Activated naive CD8-positive, alpha-beta T cell treated with anti-CD3 and anti-CD28 coated beads, Interleukin-2, amount 50 U/mL, for 24 hours (primary cell): ENCODE measurements around the gene TMEM229B.

ENCODE experiments used
- ATAC-seq: fragments of 150-1000 bp; cut with Tn5 transposase; one replicate; pipeline ENCODE4 v1.10.0; 2021
- DNase-seq: peaks from one replicate; pipeline ENCODE4 v3.0.0; 2021
- H3K27ac Mint-ChIP-seq: one replicate; pipeline ENCODE4 v1.8.0; 2021; ENCODE audit warnings: mild to moderate bottlenecking, mixed read lengths
- H3K27me3 Mint-ChIP-seq: one replicate; pipeline ENCODE4 v1.8.0; 2021; ENCODE audit warnings: mixed read lengths
- H3K36me3 Mint-ChIP-seq: one replicate; pipeline ENCODE4 v1.8.0; 2021; ENCODE audit warnings: low read depth, mixed read lengths
- H3K4me1 Mint-ChIP-seq: one replicate; pipeline ENCODE4 v1.8.0; 2021; ENCODE audit warnings: mixed read lengths
- H3K4me3 Mint-ChIP-seq: one replicate; pipeline ENCODE4 v1.8.0; 2021; ENCODE audit warnings: mild to moderate bottlenecking, moderate library complexity, mixed read lengths
- H3K9me3 Mint-ChIP-seq: one replicate; pipeline ENCODE4 v1.8.0; 2021; ENCODE audit warnings: mixed read lengths

The TMEM229B gene

DNA sequence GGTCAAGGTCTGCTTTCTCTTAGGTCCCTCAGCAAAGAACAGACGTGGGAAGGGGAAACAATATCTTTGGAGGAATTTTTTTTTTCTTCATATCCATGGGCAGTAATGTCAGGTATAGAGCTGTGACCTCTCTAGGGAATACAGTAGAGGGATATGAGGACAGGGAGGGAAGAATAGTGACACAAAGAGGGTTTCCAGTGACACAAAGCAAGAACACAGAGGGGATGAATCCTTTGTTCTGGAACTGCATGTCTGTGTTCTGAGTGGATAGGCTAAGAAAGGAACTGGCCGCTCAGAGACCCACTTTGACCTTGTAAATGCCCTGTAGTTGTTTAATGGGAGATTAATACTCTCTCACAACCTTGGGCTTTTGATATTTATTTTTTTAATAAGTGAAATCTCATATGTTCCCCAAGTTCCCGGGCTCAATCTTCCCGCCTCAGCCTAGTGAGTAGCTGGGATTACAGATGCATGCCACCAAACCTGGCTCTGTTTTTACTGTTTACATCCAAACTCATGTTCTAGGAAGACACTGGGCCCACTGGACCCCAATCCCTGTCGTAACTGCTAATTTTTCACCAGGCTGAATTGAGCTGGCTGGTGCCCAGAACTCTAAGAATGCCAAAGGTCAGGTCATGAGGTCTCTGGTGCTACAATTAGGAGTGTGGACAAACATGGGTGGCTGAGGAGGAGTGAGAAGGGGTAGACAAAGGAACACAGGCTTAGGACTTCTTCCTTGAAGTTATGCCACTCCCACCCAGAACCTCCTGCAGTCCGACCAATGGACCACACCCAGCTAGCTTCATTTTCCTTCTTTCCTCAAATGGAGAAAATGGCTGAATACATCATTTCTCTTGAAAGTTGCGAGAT is 35.5 kb upstream of the TMEM229B start:
- Mint-ChIP-seq H3K27ac (no peak overlapping the region), H3K36me3 (no peaks in the 10 kb centered on the region), H3K4me3 (no peak overlapping the region), H3K9me3 (no peaks in the 10 kb centered on the region), H3K4me1 (no peaks in the 10 kb centered on the region), H3K27me3 (peaks cover 31% of the 10 kb centered on the region)
- ATAC-seq, result no peak
- no peak for DNase-seq

GRCh38 chr14:67522270-67522669 is 33.7 kb upstream of the TMEM229B start:
- Mint-ChIP-seq H3K36me3 (no peaks in the 10 kb centered on the region), H3K27ac (no peak overlapping the region), H3K9me3 (no peaks in the 10 kb centered on the region), H3K27me3 (peaks cover 26% of the 10 kb centered on the region), H3K4me3 (no peak overlapping the region), H3K4me1 (no peaks in the 10 kb centered on the region)
- DNase-seq (no peak), ATAC-seq (no peak)

- H3K27me3 Mint-ChIP-seq, result peaks cover 16% of the 10 kb centered on the region
- H3K36me3 Mint-ChIP-seq, result no peaks in the 10 kb centered on the region
- H3K4me3 Mint-ChIP-seq, result no peak overlapping the region
- ATAC-seq (no peak), DNase-seq (no peak)
- H3K4me1 Mint-ChIP-seq, result no peaks in the 10 kb centered on the region
- H3K27ac Mint-ChIP-seq, result no peak overlapping the region
- H3K9me3 Mint-ChIP-seq, result no peaks in the 10 kb centered on the region
Measured at GRCh38 chr14:67520482-67520881, 32.0 kb upstream of the TMEM229B start.

GRCh38 chr14:67519406-67519805 is 30.9 kb upstream of the TMEM229B start:
- H3K27ac Mint-ChIP-seq, result no peak overlapping the region
- H3K9me3 Mint-ChIP-seq, result no peaks in the 10 kb centered on the region
- H3K4me3 Mint-ChIP-seq, result no peak overlapping the region
- ATAC-seq, result no peak
- H3K27me3 Mint-ChIP-seq, result peaks cover 10% of the 10 kb centered on the region
- no peaks in the 10 kb centered on the region for H3K36me3 Mint-ChIP-seq
- no peak for DNase-seq
- H3K4me1 Mint-ChIP-seq, result no peaks in the 10 kb centered on the region

GRCh38 chr14:67517083-67517482 is 28.6 kb upstream of the TMEM229B start:
- Mint-ChIP-seq H3K27ac (no peak overlapping the region), H3K36me3 (no peaks in the 10 kb centered on the region)

GRCh38 chr14:67516676-67517075 is 28.2 kb upstream of the TMEM229B start:
- Mint-ChIP-seq H3K9me3 (no peaks in the 10 kb centered on the region), H3K27ac (no peak overlapping the region)
- no peak for DNase-seq

More at GRCh38 chr14:67517083-67517482, 28.6 kb upstream of the TMEM229B start:
- Mint-ChIP-seq H3K27me3 (peaks cover 2% of the 10 kb centered on the region), H3K4me1 (peaks cover 6% of the 10 kb centered on the region), H3K9me3 (no peaks in the 10 kb centered on the region), H3K4me3 (no peak overlapping the region)
- ATAC-seq, result no peak
- no peak for DNase-seq

GRCh38 chr14:67515386-67516079 is 27.0 kb upstream of the TMEM229B start:
- Mint-ChIP-seq H3K36me3 (no peaks in the 10 kb centered on the region), H3K4me3 (peak overlapping the region; percentile 64), H3K27me3 (no peaks in the 10 kb centered on the region), H3K4me1 (peaks cover 9% of the 10 kb centered on the region), H3K9me3 (no peaks in the 10 kb centered on the region), H3K27ac (no peak overlapping the region)
- peak; percentile 30 for DNase-seq
- ATAC-seq, result peak; percentile 67

More at GRCh38 chr14:67516676-67517075, 28.2 kb upstream of the TMEM229B start:
- no peak overlapping the region for H3K4me3 Mint-ChIP-seq
- H3K4me1 Mint-ChIP-seq, result peaks cover 6% of the 10 kb centered on the region
- no peaks in the 10 kb centered on the region for H3K36me3 Mint-ChIP-seq
- ATAC-seq, result no peak
- H3K27me3 Mint-ChIP-seq, result peaks cover 2% of the 10 kb centered on the region

DNA sequence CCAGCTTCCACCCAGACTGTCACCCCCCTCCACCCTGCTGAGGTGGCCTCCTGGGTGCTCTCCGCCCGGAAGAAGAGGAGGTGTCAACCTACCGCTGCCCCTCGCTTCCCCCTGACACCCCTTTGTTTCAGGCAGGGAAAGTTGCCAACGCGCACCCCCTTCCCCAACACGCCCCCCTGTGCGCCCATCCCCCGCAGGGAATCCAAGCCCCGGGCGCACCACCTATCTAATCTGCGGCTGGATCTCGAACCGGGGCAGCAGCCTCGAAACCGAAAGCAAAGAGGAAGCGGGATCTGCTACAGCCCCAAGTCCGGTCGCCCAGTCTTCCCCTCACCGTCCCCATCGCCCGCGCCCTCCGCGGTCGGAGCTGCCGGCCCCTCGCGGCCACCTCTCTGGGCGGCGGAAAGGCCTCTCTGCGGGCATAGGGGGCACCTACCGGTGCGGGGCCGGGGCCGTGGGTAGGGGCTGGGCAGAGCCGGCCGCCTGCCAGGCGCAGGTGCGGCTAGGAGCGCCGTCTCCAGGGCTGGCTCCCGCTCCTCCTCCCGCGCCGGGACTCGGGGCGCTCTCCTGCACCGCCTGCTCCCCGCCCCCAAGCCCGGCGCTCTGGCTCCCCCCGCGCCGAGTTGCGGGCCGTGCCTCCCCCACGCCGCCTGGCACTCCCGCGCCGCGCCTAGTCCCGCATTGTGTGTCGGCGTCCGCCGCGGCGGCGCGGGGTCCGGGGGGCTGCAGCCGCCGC is 26.3 kb upstream of the TMEM229B start:
- peaks cover 9% of the 10 kb centered on the region for H3K4me1 Mint-ChIP-seq
- peak; percentile 60 for ATAC-seq
- no peak overlapping the region for H3K27ac Mint-ChIP-seq
- H3K27me3 Mint-ChIP-seq, result no peaks in the 10 kb centered on the region
- H3K36me3 Mint-ChIP-seq, result no peaks in the 10 kb centered on the region
- H3K9me3 Mint-ChIP-seq, result no peaks in the 10 kb centered on the region
- peak overlapping the region; percentile 76 for H3K4me3 Mint-ChIP-seq
- peak; percentile 31 for DNase-seq

- H3K4me3 Mint-ChIP-seq, result peak overlapping the region; percentile 76
- ATAC-seq, result no peak
- DNase-seq, result no peak
- H3K27ac Mint-ChIP-seq, result no peak overlapping the region
- no peaks in the 10 kb centered on the region for H3K36me3 Mint-ChIP-seq
- H3K27me3 Mint-ChIP-seq, result no peaks in the 10 kb centered on the region
- no peaks in the 10 kb centered on the region for H3K9me3 Mint-ChIP-seq
- peaks cover 9% of the 10 kb centered on the region for H3K4me1 Mint-ChIP-seq
Measured at GRCh38 chr14:67514203-67514607, 25.7 kb upstream of the TMEM229B start.

GRCh38 chr14:67513631-67514108 is 25.1 kb upstream of the TMEM229B start:
- no peaks in the 10 kb centered on the region for H3K27me3 Mint-ChIP-seq
- no peaks in the 10 kb centered on the region for H3K36me3 Mint-ChIP-seq
- H3K4me1 Mint-ChIP-seq, result peaks cover 10% of the 10 kb centered on the region
- H3K9me3 Mint-ChIP-seq, result no peaks in the 10 kb centered on the region
- ATAC-seq (no peak), DNase-seq (no peak)
- peak overlapping the region; percentile 52 for H3K4me3 Mint-ChIP-seq
- no peak overlapping the region for H3K27ac Mint-ChIP-seq

GRCh38 chr14:67512463-67513310 is 24.2 kb upstream of the TMEM229B start:
- DNase-seq (no peak), ATAC-seq (no peak)
- Mint-ChIP-seq H3K9me3 (no peaks in the 10 kb centered on the region), H3K36me3 (no peaks in the 10 kb centered on the region), H3K4me1 (peaks cover 10% of the 10 kb centered on the region), H3K27me3 (no peaks in the 10 kb centered on the region), H3K4me3 (no peak overlapping the region), H3K27ac (no peak overlapping the region)

GRCh38 chr14:67510836-67511235 is 22.3 kb upstream of the TMEM229B start:
- no peak for DNase-seq

DNA sequence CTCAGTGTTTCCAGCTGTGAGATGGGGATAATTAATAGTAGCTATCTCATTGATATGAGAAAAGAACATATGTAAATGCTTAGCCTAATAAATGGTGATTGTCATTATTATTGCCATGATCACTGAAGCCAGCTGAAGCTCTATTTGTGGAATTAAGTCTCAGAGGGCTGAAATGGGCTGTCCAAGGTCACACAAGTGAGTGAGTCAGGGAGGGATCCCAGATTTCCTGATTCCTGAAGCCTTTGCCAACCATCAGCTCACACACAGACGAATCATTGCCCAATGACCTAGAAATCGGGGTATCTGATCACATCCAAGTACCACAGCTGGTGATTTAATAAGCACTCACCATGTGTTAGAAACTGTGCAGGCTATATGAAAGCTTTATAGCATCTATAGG is 21.6 kb upstream of the TMEM229B start:
- peaks cover 10% of the 10 kb centered on the region for H3K4me1 Mint-ChIP-seq
- DNase-seq, result no peak
- no peaks in the 10 kb centered on the region for H3K36me3 Mint-ChIP-seq
- no peak overlapping the region for H3K27ac Mint-ChIP-seq
- H3K27me3 Mint-ChIP-seq, result no peaks in the 10 kb centered on the region
- H3K9me3 Mint-ChIP-seq, result no peaks in the 10 kb centered on the region
- no peak overlapping the region for H3K4me3 Mint-ChIP-seq
- no peak for ATAC-seq

More at GRCh38 chr14:67510836-67511235, 22.3 kb upstream of the TMEM229B start:
- no peaks in the 10 kb centered on the region for H3K36me3 Mint-ChIP-seq
- no peak for ATAC-seq
- H3K9me3 Mint-ChIP-seq, result no peaks in the 10 kb centered on the region
- peaks cover 10% of the 10 kb centered on the region for H3K4me1 Mint-ChIP-seq
- no peak overlapping the region for H3K4me3 Mint-ChIP-seq
- no peaks in the 10 kb centered on the region for H3K27me3 Mint-ChIP-seq
- no peak overlapping the region for H3K27ac Mint-ChIP-seq

GRCh38 chr14:67508956-67509355 is 20.4 kb upstream of the TMEM229B start:
- H3K27ac Mint-ChIP-seq, result no peak overlapping the region
- H3K4me3 Mint-ChIP-seq, result no peak overlapping the region
- ATAC-seq (no peak), DNase-seq (no peak)
- no peaks in the 10 kb centered on the region for H3K36me3 Mint-ChIP-seq
- peaks cover 8% of the 10 kb centered on the region for H3K4me1 Mint-ChIP-seq
- no peaks in the 10 kb centered on the region for H3K27me3 Mint-ChIP-seq
- H3K9me3 Mint-ChIP-seq, result no peaks in the 10 kb centered on the region
